Left renal pelvis (tissue), 4 donors: Measurements from ENCODE around the gene MACROD2. TPM values are rescaled to one million over a fixed set of nuclear protein-coding genes. Genes with fewer than 3 reads are reported as not detected.

Experiments
- DNase-seq, 4 donors: peaks; one replicate each; pipeline ENCODE4 v3.0.0-alpha.2; 2013; ENCODE audit warnings: low read depth in 4 of 4, low spot score in 3 of 4
- polyA plus RNA-seq, 4 donors: library from polyadenylated mRNA; unstranded; fragments of 120-200 nt; gene quantifications; one replicate each; pipeline ENCODE4 v1.2.1, GENCODE V29; 2013; ENCODE audit not compliant: insufficient read length in 4 of 4

The MACROD2 gene
- polyA plus RNA-seq, 4 donors, result 7.0 to 17.8 (median 12.7) TPM

- DNase-seq, result no peak
Measured at GRCh38 chr20:15205719-15206118, 1210.4 kb downstream of the MACROD2 start.

GRCh38 chr20:15209537-15209936 is 1214.2 kb downstream of the MACROD2 start:
- no peak for DNase-seq

- no peak for DNase-seq
Measured at GRCh38 chr20:15214051-15214450, 1218.7 kb downstream of the MACROD2 start.

GRCh38 chr20:15220009-15220656 is 1224.8 kb downstream of the MACROD2 start:
- no peak for DNase-seq

GRCh38 chr20:15220778-15221565 is 1225.7 kb downstream of the MACROD2 start:
- no peak for DNase-seq

- DNase-seq, result no peak
Measured at GRCh38 chr20:15222502-15223330, 1227.4 kb downstream of the MACROD2 start.

GRCh38 chr20:15224199-15224598 is 1228.9 kb downstream of the MACROD2 start:
- DNase-seq, result no peak

- no peak for DNase-seq
Measured at GRCh38 chr20:15227102-15227501, 1231.8 kb downstream of the MACROD2 start.

GRCh38 chr20:15232243-15232642 is 1236.9 kb downstream of the MACROD2 start:
- DNase-seq, result no peak

GRCh38 chr20:15235471-15236198 is 1240.3 kb downstream of the MACROD2 start:
- no peak for DNase-seq

GRCh38 chr20:15236812-15237211 is 1241.5 kb downstream of the MACROD2 start:
- DNase-seq, result no peak

GRCh38 chr20:15239542-15240206 is 1244.4 kb downstream of the MACROD2 start:
- DNase-seq, result no peak

- DNase-seq, result no peak
Measured at GRCh38 chr20:15240801-15241200, 1245.5 kb downstream of the MACROD2 start.

GRCh38 chr20:15241681-15242080 is 1246.4 kb downstream of the MACROD2 start:
- DNase-seq, result no peak

- DNase-seq, result no peak
Measured at GRCh38 chr20:15242773-15243172, 1247.5 kb downstream of the MACROD2 start.

GRCh38 chr20:15245896-15246295 is 1250.6 kb downstream of the MACROD2 start:
- DNase-seq, result no peak

GRCh38 chr20:15248618-15249395 is 1253.5 kb downstream of the MACROD2 start:
- no peak for DNase-seq

- no peak for DNase-seq
Measured at GRCh38 chr20:15251171-15251570, 1255.9 kb downstream of the MACROD2 start.

GRCh38 chr20:15252304-15252703 is 1257.0 kb downstream of the MACROD2 start:
- no peak for DNase-seq
